IPS-18c (cell line): Measurements from ENCODE around the gene GPR142.

Experiments used
- H3K4me3 ChIP-seq: 2 replicates; pipeline ENCODE4 v1.7.0; 2013; ENCODE audit warnings: low read depth, mild to moderate bottlenecking, low read length, moderate library complexity; ENCODE audit not compliant: insufficient read depth
- H3K9me3 ChIP-seq: one replicate; pipeline ENCODE4 v1.6.1; 2013; ENCODE audit warnings: mild to moderate bottlenecking, low read length, moderate library complexity; ENCODE audit not compliant: control insufficient read depth, insufficient read depth

Gene GPR142, protein sequence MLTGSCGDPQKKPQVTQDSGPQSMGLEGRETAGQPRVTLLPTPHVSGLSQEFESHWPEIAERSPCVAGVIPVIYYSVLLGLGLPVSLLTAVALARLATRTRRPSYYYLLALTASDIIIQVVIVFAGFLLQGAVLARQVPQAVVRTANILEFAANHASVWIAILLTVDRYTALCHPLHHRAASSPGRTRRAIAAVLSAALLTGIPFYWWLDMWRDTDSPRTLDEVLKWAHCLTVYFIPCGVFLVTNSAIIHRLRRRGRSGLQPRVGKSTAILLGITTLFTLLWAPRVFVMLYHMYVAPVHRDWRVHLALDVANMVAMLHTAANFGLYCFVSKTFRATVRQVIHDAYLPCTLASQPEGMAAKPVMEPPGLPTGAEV

DNA sequence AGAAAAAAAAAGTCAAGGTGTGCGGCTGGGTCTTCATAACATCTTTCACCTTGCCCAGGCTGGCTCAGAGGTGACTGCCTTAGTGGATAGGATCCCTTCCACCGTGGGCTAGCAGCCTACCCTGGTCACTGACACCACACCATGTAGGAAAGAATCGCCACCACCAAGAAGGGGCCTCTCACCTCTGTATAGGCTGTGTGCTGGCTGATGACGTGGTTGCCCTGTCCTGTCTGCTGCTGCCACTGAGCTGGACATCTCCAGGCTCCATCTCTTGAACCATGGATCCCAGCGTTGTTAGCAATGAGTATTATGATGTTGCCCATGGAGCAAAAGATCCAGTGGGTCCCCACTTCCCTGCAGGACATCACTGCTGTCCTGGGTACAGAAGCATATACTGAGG lies at the start of gene GPR142:
Gene GPR142, plus strand, starts transcription at position 301 of the 400 bp plus-strand sequence. CDS start 2,035 bp downstream, outside the sequence.
- H3K4me3 ChIP-seq, result no peak within 1 kb of the TSS
- H3K9me3 ChIP-seq, result no peaks in the 10 kb centered on the region

DNA sequence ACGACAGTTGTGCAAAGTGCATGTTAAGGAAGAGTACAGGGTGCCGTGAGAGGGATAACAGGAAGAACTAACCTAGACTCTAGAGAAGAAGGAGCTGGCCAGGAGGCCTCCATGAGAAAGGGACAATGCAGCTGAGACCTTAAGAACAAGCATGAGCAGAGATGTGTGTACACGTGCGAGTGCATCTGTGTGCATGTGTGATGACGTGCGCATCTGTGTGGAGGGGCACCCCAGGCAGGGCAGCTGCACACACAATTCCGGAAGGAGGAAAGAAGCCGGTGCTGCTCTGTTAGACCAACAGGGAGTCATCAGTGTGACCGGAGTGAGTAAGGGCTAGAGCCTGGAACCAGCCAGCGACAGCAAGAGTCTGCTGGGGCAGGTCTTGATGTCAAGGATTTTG lies 48.9 kb upstream of the GPR142 start:
- Histone ChIP-seq H3K4me3 (no peak overlapping the region), H3K9me3 (no peaks in the 10 kb centered on the region)

DNA sequence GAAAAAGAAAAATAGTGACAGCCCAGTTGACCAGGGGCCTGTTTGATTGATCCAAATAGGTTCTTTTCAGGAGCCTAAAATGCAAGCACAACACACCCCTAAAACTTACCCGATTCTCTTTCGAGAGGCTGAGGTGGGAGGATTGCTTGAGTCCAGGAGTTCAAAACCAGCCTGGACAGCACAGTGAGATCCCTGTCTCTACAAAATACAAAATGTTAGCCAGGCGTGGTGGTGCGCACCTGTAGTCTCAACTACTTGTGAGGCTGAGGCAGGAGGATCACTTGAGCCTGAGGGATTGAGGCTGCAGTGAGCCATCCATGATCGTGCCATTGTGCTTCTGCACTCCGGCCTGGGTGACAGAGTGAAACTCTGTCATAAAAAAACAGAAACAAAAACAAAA lies 42.8 kb upstream of the GPR142 start:
- Histone ChIP-seq H3K4me3 (no peak overlapping the region), H3K9me3 (peaks cover 2% of the 10 kb centered on the region)

DNA sequence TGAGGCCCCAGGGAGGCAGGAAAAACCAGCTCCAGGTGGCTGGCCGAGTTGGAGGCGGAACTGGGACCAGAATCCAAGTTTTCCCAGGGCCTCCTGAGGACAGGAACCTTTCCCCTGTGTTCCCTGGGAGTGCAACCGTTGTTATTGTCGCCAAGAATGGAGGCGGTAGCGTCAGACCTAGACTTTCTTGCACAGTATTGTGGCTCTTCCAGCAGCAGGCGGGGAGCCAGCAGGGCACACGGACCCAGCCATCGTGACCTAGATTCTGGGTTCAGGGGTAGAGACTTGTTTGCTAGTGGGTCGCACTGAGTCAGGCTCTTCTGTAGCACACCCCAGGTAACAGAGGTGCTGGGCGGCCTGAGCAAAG lies 41.9 kb upstream of the GPR142 start:
- Histone ChIP-seq H3K4me3 (peak overlapping the region; percentile 51), H3K9me3 (peaks cover 2% of the 10 kb centered on the region)

DNA sequence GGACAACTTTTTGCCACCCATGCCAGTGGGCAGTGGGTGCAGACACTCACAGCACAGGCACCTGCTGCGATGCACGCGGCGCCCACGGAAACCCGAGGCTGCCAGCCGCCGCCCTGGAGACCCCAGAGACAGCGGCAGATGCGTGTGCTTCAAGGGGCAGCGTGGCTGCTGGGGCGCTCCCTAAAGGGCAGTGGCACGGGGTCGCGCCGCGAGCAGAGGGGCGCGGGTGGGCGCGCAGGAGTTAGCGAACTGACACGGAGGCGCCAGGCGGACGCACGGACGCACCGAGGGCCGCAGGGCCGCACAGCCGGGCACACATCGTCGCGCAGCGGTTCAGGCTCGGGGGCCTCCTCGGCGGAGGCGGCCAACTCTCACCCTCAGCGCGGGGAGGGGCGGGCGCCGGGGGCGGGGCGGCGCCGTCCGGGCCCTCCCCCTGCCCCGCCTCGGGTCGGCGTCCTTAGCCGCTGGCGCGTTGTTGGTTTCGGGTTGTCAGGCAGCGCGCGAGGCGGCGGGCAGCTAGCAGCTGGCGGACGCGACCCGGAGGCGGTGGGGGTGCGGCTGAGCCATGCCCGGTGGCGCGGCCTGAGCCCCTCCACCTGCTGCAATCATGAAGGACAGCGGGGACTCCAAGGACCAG lies 41.4 kb upstream of the GPR142 start, which contains the start of gene KIF19:
Gene KIF19, plus strand, starts transcription at position 484 of the 637 bp plus-strand sequence. Its CDS starts 124 bp downstream, at position 608.
- peak within 1 kb of the TSS; percentile 51 for H3K4me3 ChIP-seq

DNA sequence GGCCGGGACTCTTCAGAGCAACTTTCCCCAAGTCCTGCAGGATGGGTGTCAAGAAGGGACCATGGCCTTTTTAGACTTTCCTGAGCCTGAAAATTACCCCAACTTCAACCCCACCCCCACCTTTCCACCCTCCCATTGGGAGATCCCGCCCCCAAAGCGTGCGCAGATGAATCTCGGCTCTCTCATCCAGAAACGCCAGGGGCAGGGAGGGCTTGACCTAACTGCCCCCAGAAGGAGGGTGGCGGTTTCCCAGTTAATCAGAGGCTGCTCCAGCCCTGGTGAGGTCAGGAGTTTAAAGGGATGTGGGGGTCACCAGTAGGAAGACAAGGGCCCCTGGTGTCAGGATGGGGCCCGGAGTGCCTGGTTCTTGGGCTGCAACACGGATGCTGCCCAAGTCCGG lies 40.8 kb upstream of the GPR142 start:
- peak overlapping the region; percentile 26 for H3K4me3 ChIP-seq
- H3K9me3 ChIP-seq, result peaks cover 2% of the 10 kb centered on the region

More for the DNA sequence above, 41.4 kb upstream of the GPR142 start, which contains the start of gene KIF19:
- H3K9me3 ChIP-seq, result peaks cover 2% of the 10 kb centered on the region

DNA sequence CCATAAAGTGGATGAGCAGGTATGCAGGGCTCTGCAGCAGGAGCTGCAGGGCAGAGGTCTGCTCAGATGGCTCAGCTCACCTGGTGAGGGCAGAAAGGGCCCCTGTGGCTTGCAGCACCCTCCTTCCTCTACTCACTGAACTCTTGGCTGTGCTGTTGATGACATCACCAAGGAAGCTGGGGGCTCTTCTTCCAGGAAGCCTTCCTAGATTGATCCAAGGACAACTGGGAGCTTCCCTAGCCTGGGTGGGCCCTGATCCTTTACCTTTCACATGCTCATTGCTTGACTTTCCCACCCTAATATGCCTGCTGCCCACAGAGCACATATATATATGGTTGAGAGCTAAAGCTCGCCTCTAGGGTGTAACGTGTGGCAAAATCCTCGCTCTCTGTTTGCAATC lies 38.8 kb upstream of the GPR142 start:
- no peak overlapping the region for H3K4me3 ChIP-seq

DNA sequence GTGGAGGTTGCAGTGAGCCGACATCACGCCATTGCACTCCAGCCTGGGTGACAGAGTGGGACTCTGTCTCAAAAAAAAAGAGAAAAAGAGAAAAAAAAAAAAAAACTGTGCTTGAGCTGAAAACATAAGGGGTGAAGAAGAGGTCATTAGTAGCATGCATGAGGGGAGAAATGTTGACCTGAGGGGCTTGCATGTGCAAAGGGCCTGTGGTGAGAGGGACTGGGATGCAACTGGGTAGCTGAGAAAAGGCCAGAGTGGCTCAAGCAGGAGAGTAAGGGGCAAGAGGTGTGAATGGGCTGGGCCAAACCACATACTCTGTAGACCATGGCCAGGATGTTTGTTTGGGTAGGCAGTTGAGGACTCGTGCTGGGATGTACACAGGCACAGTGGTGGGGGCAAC lies 37.9 kb upstream of the GPR142 start:
- Histone ChIP-seq H3K4me3 (no peak overlapping the region), H3K9me3 (peaks cover 2% of the 10 kb centered on the region)

More for the DNA sequence above, 38.8 kb upstream of the GPR142 start:
- peaks cover 2% of the 10 kb centered on the region for H3K9me3 ChIP-seq

DNA sequence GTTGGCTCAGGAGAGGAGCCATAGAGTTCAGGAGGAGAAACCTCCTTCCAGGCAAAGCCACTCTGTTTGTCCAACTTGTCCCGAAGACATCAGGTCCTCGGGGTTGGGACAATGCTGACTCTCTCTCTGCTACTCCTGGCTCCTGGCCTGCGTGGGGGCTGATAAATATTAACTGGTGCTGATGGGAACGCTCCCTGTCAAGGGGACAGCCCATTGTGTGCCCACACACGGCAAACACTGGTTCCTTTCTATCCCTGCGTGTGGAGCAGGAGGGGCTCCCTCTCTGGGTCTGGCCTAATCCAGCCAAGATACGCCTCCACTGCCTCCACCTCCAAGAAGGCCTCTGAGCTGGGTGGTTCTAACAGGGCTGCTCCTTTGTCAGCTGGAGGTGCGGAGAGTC lies 36.9 kb upstream of the GPR142 start:
- Histone ChIP-seq H3K4me3 (no peak overlapping the region), H3K9me3 (peaks cover 2% of the 10 kb centered on the region)

DNA sequence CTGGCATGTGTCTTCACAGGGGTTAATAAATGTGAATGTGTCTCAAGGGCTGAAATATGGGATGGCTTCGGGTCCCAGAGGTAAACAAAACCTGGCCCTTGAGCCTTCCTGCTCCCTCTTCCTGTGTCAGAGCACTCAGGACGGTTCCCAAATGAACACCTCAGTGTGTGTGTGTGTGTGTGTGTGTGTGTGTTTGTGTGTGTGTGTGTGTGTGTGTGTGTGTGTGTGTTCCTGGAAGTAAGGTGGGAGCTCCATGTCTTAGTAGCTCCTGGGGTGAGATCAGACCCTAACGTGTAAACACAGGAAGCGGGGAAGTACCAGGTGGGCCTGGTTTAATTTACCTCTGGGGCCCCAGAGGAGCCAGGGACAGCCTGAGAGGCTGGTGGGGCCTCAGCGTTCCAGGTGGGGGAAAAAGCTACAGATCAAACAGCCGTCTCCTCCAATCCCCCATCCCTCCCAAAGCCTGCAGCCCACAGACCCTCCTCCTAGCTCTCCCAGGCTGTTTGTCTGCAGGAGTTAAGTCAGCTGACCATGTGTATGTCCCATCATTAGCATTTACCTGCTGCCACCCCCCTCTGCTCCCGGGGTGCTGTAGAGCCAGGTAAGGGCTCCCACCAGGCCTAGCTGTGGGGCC lies 35.2 kb upstream of the GPR142 start:
- H3K4me3 ChIP-seq, result no peak overlapping the region
- peaks cover 2% of the 10 kb centered on the region for H3K9me3 ChIP-seq

DNA sequence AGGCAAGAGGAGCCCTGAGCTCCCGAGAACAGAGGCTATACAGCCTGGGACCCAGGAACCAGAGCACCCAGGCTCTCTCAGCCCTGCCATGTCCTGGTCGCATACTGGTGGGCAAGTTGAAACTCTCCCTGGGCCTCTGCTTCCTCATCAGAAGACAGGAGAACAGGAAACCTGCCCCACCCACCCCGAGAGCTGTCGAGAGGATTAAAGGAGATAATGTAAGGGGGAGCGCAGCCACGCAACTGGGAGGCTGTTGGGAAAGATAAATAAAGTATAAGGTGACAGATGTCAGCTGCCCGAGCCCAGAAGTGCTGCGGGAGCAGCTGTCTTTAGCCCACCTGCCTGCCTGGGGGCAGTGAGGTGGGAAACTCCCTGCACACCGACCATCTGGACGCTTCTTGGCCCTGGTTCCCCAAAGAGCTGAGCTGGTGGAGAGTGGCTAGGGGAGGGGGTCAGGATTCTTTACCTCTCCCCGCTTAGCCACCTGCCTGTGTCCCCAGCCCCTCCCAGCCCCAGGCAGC lies 34.5 kb upstream of the GPR142 start:
- Histone ChIP-seq H3K9me3 (peaks cover 2% of the 10 kb centered on the region), H3K4me3 (no peak overlapping the region)

DNA sequence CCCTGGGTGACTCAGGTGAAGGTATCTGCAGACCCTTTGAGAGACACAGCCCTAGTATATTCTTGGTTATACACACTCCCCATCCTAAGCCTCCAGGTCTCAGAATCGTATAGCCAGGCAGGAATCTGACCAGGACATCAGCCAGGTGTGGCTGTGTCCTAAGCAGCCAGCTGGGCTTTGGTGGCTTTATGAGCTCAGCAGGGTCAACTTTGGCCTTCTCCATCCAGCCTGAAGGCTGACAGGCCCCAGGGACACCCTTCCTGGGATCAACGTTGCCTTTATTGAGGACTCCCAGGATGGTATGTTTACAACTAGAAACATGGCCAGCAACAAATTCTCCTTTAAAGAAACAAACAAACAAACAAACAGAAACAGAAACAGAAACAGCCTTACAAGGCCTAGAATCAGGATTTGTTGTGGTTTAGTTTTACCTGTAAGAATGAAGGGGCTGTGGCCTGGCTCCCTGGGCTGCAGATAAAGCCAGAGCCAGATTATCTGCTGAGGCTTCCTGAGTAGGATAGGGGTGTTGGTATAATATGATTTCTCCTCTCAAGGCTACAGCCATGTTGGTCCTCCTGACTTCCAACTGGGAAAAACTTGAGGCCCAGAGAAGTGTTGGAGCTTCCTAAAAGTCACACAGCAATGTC lies 32.8 kb upstream of the GPR142 start:
- Histone ChIP-seq H3K9me3 (no peaks in the 10 kb centered on the region), H3K4me3 (0 out of 2 replicates have a peak overlapping the region, but pooled peaks have one; percentile 4)

DNA sequence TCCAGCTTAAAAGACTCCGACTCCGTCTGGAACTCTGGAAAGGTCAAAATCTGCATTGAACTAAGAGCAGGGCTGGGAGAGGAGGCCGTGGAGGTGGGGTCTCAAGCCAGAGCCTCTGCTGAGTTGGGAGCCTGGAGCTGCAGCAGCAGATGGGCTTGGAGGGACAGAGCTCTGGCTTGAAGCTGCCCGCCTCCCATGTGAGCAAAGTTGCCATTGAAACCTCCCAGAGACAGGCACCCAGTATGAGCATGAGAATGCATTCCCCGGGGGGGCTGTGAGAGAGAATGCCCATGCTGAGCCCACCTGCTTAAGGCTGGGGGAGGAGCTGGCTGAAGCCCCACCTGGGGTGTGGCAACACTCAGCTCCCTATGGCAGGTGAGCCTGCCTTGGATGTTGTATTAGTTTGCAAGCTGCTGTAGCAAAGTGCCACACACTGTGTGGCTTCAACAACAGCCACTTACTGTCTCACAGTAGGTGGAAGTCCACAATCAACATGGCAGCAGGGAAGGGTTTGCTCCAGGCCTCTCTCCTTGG lies 31.7 kb upstream of the GPR142 start:
- no peak overlapping the region for H3K4me3 ChIP-seq
- H3K9me3 ChIP-seq, result no peaks in the 10 kb centered on the region

DNA sequence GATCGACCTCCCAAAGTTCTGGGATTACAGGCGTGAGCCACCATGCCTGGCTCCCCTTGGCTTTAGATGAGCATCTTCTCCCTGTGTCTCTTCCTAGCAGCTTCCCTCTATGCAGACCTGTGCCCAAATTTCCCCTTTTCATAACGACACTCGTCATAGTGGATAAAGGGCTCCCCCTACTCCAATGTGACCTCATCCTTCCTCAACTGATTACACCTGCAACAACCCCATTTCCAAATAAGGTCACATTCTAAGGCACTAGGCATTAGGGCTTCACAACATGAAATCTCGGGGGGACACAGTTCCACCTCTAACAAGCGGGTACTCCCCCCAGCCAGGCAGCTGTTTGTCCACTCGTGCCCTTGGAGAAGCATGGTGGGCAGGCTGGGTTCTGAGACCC lies 31.0 kb upstream of the GPR142 start:
- Histone ChIP-seq H3K9me3 (no peaks in the 10 kb centered on the region), H3K4me3 (no peak overlapping the region)

DNA sequence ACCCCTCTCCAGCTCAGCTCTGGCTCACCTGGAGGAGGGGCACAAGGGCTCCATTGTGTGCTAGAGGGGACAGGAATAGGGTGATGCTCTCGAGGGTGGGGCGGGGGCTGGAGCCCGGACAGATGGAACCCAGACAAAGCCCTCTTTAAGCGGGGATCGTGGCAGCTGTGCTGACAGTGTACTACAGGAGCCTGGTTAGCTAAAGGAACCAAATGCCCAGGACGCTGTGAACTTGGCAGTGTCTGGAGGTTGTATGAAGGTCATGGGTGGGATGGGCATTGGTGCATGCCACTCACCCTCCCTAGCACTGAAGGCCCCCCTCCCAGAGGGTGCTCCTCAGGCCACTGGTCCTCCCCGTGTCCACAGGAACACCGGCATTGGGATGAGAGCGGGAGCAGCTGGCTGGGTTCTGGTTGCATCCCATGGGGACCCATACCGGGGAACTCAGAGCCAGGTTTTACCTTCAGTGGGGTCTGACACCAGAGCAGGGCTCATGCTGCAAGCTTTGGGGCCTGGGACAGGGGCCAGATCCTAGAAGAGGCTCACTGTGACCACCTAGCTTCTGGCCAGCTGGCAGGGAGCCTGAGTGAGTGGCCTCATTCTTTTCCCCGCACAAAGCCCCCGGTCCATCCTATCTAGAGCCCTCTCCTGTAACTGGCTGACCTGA lies 29.3 kb upstream of the GPR142 start:
- H3K4me3 ChIP-seq, result no peak overlapping the region
- H3K9me3 ChIP-seq, result no peaks in the 10 kb centered on the region

DNA sequence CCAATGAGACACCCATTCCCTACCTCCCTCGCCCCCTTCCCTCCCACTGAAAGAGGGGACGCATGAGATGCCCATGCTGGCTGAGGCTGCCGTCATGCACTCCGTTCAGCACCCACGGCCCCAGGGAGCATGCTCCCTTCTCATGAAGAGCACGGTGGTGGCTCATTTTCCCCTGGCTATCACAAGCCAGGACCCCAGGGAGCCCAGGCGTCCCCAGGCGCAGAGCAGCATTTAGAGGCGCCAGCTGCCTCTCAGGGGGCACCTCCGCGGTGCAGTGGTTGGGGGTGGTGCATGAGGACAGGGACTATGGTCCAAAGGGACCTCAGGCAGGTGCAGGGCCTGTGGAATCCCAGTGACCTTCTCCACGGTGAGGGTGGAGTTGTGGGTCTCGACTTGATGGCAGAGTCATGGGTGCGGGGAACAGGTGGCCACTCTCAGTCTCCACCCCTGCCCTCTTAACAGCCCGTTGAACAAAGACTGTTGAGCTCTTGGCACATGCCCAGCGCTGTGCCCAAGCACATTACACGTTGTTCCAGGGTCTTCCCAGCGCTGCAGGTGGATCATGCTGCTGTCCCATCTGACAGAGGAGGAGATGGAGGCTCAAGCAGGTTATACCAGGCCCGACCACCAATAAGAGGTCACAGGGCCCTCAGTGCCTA lies 27.6 kb upstream of the GPR142 start:
- H3K4me3 ChIP-seq, result no peak overlapping the region

More for the DNA sequence above, 27.6 kb upstream of the GPR142 start:
- H3K9me3 ChIP-seq, result no peaks in the 10 kb centered on the region
